Fibroblast of skin of right quadriceps (primary cell): Measurements from ENCODE around the gene FRS3.

Experiments used
- DNase-seq: peaks from one replicate; pipeline ENCODE4 v3.0.0-alpha.2; 2013

Gene FRS3

GRCh38 chr6:41740366-41741162 lies 39.1 kb downstream of the FRS3 start:
- no peak for DNase-seq

- no peak for DNase-seq
These were observed 40.7 kb downstream of the FRS3 start for GRCh38 chr6:41739041-41739440.

- DNase-seq = no peak
These were observed 42.0 kb downstream of the FRS3 start for GRCh38 chr6:41737591-41738130.

GRCh38 chr6:41736800-41737555 lies 42.7 kb downstream of the FRS3 start:
- DNase-seq = no peak

- DNase-seq = no peak
These were observed 43.4 kb downstream of the FRS3 start for GRCh38 chr6:41736186-41736733.

- DNase-seq = peak; percentile 84
These were observed 44.1 kb downstream of the FRS3 start, which contains the start of gene TFEB for GRCh38 chr6:41735427-41736185. TSS of gene TFEB (minus strand) at chr6:41735608. CDS start at chr6:41691213, 44,395 bp downstream.

GRCh38 chr6:41734666-41735426 lies 44.9 kb downstream of the FRS3 start:
- DNase-seq = peak; percentile 57

- DNase-seq = peak; percentile 40
These were observed 45.7 kb downstream of the FRS3 start for GRCh38 chr6:41733707-41734665.

GRCh38 chr6:41733360-41733706 lies 46.4 kb downstream of the FRS3 start:
- DNase-seq = no peak

- no peak for DNase-seq
These were observed 46.9 kb downstream of the FRS3 start for GRCh38 chr6:41732591-41733359.

- no peak for DNase-seq
These were observed 47.6 kb downstream of the FRS3 start for GRCh38 chr6:41732149-41732548.

- DNase-seq = no peak
These were observed 48.1 kb downstream of the FRS3 start for GRCh38 chr6:41731561-41732086.

- peak; percentile 18 for DNase-seq
These were observed 48.9 kb downstream of the FRS3 start for GRCh38 chr6:41730531-41731436.

GRCh38 chr6:41729624-41730023 lies 50.1 kb downstream of the FRS3 start:
- DNase-seq = no peak

- no peak for DNase-seq
These were observed 50.7 kb downstream of the FRS3 start for GRCh38 chr6:41728954-41729353.

- DNase-seq = no peak
These were observed 51.4 kb downstream of the FRS3 start for GRCh38 chr6:41728073-41728936.

GRCh38 chr6:41727705-41728072 lies 52.0 kb downstream of the FRS3 start:
- DNase-seq = no peak

- no peak for DNase-seq
These were observed 52.8 kb downstream of the FRS3 start for GRCh38 chr6:41726876-41727275.
